SU-DHL-6 (cell line): ENCODE data around the gene EXOC3.
"Not testable (repeated sequence)": the region's sequence is repeated elsewhere in the genome, so short reads cannot be mapped to it uniquely, and the experiment has no call there.

ENCODE experiments used
- EZH2phosphoT487 ChIP-seq: fragments of 200-600 bp; sonication (generic), shearing (Covaris generic); conservative IDR thresholded peaks from 2 replicates; pipeline ENCODE4 v1.6.1; 2018; ENCODE audit warnings: mild to moderate bottlenecking, antibody characterized with exemption, low read length, moderate library complexity, mixed read lengths
- TF ChIP-seq, protein P1 (sequence below): fragments of 200-600 bp; sonication (generic); IDR thresholded peaks from one replicate; pipeline ENCODE4 v1.5.1; 2017; ENCODE audit warnings: antibody characterized with exemption, mild to moderate bottlenecking, low read length, moderate library complexity; ENCODE audit not compliant: insufficient read depth, poor library complexity, severe bottlenecking

DNA sequence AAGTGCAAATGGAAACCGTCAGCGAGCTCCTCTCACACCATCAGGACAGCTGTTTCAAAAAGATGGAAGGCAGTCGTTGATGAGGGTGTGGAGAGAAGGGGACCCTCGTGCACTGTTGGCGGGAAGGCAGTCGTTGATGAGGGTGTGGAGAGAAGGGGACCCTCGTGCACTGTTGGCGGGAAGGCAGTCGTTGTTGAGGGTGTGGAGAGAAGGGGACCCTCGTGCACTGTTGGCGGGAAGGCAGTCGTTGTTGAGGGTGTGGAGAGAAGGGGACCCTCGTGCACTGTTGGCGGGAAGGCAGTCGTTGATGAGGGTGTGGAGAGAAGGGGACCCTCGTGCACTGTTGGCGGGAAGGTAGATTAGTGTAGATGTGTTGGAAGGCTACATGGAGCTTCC lies 40.8 kb upstream of the EXOC3 start:
- TF ChIP-seq, protein P1, sequence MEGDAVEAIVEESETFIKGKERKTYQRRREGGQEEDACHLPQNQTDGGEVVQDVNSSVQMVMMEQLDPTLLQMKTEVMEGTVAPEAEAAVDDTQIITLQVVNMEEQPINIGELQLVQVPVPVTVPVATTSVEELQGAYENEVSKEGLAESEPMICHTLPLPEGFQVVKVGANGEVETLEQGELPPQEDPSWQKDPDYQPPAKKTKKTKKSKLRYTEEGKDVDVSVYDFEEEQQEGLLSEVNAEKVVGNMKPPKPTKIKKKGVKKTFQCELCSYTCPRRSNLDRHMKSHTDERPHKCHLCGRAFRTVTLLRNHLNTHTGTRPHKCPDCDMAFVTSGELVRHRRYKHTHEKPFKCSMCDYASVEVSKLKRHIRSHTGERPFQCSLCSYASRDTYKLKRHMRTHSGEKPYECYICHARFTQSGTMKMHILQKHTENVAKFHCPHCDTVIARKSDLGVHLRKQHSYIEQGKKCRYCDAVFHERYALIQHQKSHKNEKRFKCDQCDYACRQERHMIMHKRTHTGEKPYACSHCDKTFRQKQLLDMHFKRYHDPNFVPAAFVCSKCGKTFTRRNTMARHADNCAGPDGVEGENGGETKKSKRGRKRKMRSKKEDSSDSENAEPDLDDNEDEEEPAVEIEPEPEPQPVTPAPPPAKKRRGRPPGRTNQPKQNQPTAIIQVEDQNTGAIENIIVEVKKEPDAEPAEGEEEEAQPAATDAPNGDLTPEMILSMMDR = not testable (repeated sequence)
- not testable (repeated sequence) for TF ChIP-seq EZH2phosphoT487
